HG03064 (cell line): ENCODE results near the gene AVPR1B.
"Not testable (repeated sequence)": the region's sequence is repeated elsewhere in the genome, so short reads cannot be mapped to it uniquely, and the experiment has no call there.

Source experiments
- ATAC-seq: cut with Tn5 transposase; IDR thresholded peaks from one replicate; pipeline ENCODE4 v1.9.1; 2021; ENCODE audit warnings: low read depth; ENCODE audit not compliant: unreplicated experiment

The AVPR1B gene

GRCh38 chr1:206087091-206087490 lies 30.1 kb downstream of the AVPR1B start:
- no peak for ATAC-seq

DNA sequence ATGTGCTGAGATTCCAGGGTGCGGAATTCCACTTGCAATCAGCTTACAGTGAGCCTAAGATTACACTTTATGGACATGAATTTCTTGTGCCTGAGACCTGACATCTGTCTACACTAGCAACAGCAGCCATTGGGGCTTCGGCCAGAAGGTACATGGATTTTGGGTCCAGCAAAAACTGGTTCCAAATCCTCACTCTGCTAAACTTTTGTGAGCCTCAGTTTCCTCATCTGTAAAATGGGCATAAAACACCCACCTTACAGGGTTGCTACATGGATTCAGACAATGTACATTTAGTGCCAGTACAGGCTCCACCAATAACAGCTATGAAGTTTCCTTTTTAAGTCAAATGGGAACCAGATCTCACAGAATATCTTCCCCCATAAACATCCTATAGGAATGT lies 33.4 kb downstream of the AVPR1B start:
- ATAC-seq: no peak

DNA sequence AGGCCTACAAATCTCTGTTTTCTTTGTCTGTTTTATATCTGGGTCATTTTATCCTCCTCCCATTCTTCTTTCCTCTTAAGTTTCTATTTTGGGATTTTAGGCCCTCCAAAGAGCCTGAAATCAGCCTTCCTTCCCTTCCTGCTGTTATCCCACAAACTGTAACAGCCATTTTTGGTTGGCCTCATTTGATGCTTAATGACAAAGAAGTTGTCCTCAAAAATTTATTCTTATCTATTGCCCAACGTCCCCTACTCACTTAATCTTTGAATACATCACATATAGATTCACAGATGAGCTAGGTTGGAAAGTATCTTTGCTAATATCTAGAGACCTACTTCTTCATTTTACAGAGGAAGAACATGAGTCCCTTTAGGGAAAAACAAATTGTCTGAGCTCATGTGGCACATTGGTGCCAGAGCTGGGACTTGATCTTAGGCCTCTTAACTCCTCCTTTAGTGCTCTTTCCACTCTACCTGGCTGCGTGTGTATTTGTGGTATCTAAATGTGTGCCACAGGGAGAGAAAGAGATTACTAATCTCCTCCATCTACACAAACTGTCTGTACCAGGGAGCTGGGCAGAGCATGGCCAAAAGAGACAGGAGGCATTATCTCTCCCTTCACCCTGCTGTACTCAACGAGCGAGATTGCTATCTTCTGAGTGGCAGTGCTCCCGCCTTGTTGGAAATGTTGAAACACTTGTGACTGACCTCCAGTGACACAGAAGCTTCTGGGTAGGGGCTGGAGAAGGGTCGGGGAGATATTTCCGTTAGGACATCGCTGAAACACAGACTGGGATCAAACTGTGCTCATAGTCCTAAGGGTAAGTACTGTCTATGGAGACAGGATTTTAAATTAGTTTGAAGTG lies 34.1 kb downstream of the AVPR1B start:
- no peak for ATAC-seq

DNA sequence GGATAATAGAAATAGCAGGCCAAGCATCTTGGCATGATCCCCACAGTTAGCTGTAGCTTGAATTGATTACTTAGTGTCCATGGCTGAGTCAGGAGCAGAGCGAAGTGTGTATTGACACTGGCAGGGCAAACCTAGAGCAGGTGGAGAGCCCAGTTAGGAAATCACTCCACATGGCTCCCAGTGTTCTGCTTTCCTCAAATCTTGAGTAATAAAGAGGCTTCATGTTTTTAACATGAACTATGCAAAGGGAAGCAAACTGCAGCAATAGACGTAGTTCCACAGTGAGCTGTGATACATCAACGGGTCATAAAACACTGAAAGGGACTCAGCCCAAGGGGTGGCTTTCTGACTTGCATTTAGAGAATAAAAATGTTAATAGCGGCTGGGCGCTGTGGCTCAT lies 35.3 kb downstream of the AVPR1B start:
- ATAC-seq: no peak

- no peak for ATAC-seq
Measured at GRCh38 chr1:206080026-206080820, 37.0 kb downstream of the AVPR1B start.

DNA sequence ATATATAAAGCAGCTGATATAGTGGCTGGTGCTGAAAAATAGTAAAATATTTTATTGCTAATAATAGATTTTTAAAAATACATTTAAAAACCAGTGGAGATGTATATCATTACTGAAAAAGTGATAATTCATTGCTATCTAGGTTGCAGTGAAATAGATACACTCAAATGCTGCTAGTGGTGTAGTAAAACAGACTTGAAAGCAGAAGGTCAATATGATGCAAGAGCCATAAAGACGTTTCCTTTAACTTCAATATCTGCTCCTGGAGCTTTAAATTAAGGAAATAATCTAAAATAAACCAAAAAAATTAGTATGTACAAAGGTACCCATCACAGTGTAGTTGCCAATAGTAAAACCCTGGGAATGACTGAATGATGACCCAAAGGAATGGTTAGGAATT lies 38.1 kb downstream of the AVPR1B start:
- no peak for ATAC-seq

- no peak for ATAC-seq
Measured at GRCh38 chr1:206075786-206076755, 41.1 kb downstream of the AVPR1B start.

DNA sequence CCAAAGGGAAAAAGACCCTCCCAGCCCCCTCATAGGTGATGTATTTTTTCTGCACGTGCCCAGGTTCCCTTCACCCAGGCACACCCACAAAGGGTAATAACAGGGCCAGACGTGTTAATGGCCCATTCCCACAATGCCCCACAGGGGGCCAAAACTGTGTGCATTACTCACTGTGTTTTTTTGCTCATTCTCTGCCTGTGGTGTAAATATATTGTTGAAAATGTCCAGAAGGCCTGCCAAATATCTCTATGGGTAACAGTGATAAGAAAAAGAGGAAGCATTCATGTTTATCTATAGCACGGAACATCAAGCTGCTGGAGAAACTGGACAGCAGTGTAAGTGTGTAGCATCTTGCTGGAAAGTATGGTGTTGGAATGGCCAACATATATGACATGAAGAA lies 42.3 kb downstream of the AVPR1B start:
- ATAC-seq: no peak

- ATAC-seq: no peak
Measured at GRCh38 chr1:206070627-206071304, 46.4 kb downstream of the AVPR1B start.

DNA sequence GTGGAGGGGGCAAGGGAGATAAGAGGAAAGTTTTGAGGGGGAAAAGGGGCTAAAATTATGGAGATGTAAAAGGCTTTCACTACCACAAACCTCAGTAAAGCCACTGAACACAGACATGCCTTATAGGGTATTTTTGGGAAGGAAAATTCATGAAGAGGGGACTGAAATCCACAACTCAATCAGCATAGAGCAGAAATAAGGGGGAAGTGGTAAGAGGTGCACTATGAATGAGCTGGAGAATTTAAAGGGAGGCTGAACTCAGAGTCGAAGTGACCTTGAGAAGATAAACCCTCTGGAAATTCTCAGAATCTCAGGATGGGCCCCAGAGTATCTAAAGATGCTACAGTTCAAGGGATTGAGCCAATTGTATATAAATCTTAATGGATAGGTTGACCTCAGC lies 48.9 kb downstream of the AVPR1B start:
- no peak for ATAC-seq

- ATAC-seq: no peak
Measured at GRCh38 chr1:206067486-206068227, 49.5 kb downstream of the AVPR1B start.

GRCh38 chr1:206066479-206067171 lies 50.6 kb downstream of the AVPR1B start:
- ATAC-seq: no peak

DNA sequence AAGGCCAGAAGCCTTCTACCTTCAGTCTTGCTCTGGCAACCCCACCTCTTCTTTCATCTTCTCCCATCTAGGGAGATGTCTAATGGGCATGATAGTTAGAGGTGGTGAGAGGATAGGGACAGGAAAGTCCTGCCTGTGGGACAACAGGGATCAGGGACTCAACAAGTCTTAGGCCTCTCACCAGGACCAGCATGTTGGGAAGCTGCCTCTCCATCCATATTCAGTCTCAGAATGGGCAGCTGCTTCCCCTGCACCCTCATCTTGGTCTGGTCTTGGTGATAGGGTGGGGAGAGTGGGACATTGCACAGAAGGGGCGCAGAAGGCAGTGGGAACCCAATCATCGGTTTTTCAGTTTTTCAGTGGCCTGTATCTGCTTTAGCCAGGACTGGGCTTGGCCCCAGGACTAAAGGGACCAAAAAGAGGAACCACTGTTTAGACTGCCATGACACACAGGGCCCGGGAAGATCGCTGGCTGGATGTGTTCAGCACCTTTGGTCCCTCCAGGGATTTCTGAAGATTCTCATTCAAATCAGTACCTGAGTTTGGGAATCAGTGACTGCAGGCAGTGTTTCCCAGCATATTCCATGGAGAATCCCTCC lies 51.5 kb downstream of the AVPR1B start:
- ATAC-seq: no peak

- not testable (repeated sequence) for ATAC-seq
Measured at GRCh38 chr1:206064501-206064900, 52.7 kb downstream of the AVPR1B start.

DNA sequence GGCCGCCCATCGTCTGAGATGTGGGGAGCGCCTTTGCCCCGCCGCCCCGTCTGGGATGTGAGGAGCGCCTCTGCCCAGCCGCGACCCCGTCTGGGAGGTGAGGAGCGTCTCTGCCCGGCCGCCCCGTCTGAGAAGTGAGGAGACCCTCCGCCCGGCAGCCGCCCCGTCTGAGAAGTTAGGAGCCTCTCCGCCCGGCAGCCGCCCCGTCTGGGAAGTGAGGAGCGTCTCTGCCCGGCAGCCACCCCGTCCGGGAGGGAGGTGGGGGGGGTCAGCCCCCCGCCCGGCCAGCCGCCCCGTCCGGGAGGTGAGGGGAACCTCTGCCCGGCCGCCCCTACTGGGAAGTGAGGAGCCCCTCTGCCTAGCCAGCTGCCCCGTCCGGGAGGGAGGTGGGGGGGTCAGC lies 53.2 kb downstream of the AVPR1B start:
- ATAC-seq: not testable (repeated sequence)

GRCh38 chr1:206062464-206062863 lies 54.7 kb downstream of the AVPR1B start:
- ATAC-seq: no peak

GRCh38 chr1:206060844-206061243 lies 56.3 kb downstream of the AVPR1B start:
- ATAC-seq: no peak
